Activated CD4-positive, alpha-beta T cell treated with anti-CD3 and anti-CD28 coated beads, Interleukin-2, Interleukin-4, amounts not matched to agents 100 ng/mL and 50 ng/mL, durations not matched to agents 16 hours and 8 hours (primary cell): ENCODE data around the gene AMHR2.
A peak's percentile ranks its signal among the peaks of the same experiment; 100 is the strongest.
"Not testable (repeated sequence)": the region's sequence is repeated elsewhere in the genome, so short reads cannot be mapped to it uniquely, and the experiment has no call there.

Experiments used
- DNase-seq: peaks from one replicate; pipeline ENCODE4 v3.0.0-alpha.2; 2020; ENCODE audit warnings: low spot score

The AMHR2 gene

GRCh38 chr12:53423597-53423996 is at the start of gene AMHR2:
TSS of gene AMHR2 (plus strand) at chr12:53423855. CDS start at chr12:53423935, 80 bp downstream.
- no peak for DNase-seq

GRCh38 chr12:53374277-53374676 is 49.4 kb upstream of the AMHR2 start:
- not testable (repeated sequence) for DNase-seq

- DNase-seq = no peak
Measured at GRCh38 chr12:53376747-53377146, 46.9 kb upstream of the AMHR2 start.

GRCh38 chr12:53378222-53378621 is 45.4 kb upstream of the AMHR2 start:
- DNase-seq = no peak

- no peak for DNase-seq
Measured at GRCh38 chr12:53378724-53379388, 44.8 kb upstream of the AMHR2 start.

- DNase-seq = peak; percentile 100
Measured at GRCh38 chr12:53379389-53380103, 44.1 kb upstream of the AMHR2 start.

GRCh38 chr12:53380104-53380793 is 43.4 kb upstream of the AMHR2 start, which contains the start of gene SP1:
TSS of gene SP1 (plus strand) at chr12:53380176. CDS start at chr12:53380292, 116 bp downstream.
- DNase-seq = peak; percentile 90

- no peak for DNase-seq
Measured at GRCh38 chr12:53380794-53381730, 42.6 kb upstream of the AMHR2 start.

- DNase-seq = peak; percentile 57
Measured at GRCh38 chr12:53381731-53382630, 41.7 kb upstream of the AMHR2 start.

GRCh38 chr12:53383258-53383657 is 40.4 kb upstream of the AMHR2 start:
- no peak for DNase-seq

- not testable (repeated sequence) for DNase-seq
Measured at GRCh38 chr12:53386381-53386780, 37.3 kb upstream of the AMHR2 start.

- no peak for DNase-seq
Measured at GRCh38 chr12:53388932-53389331, 34.7 kb upstream of the AMHR2 start.

- no peak for DNase-seq
Measured at GRCh38 chr12:53389702-53390101, 34.0 kb upstream of the AMHR2 start.

GRCh38 chr12:53391724-53392123 is 31.9 kb upstream of the AMHR2 start:
- no peak for DNase-seq

- DNase-seq = no peak
Measured at GRCh38 chr12:53399896-53400295, 23.8 kb upstream of the AMHR2 start.

GRCh38 chr12:53402351-53402750 is 21.3 kb upstream of the AMHR2 start:
- DNase-seq = not testable (repeated sequence)

GRCh38 chr12:53402871-53403270 is 20.8 kb upstream of the AMHR2 start:
- DNase-seq = no peak

GRCh38 chr12:53410951-53411350 is 12.7 kb upstream of the AMHR2 start:
- DNase-seq = no peak

- no peak for DNase-seq
Measured at GRCh38 chr12:53413485-53414204, 10.0 kb upstream of the AMHR2 start.
